ENCODE results near the gene ZNF491. TPM values are rescaled to one million over a fixed set of nuclear protein-coding genes. Genes with fewer than 3 reads are reported as not detected.

Gene ZNF491
- total RNA-seq, 6 experiments from 2014 or later = 0.37 to 1.3 (median 0.98) TPM

GRCh38 chr19:11780431-11781020 is 17.8 kb upstream of the ZNF491 start:
- Histone ChIP-seq H3K27me3 (no peaks in the 10 kb centered on the region), H3K9me3 (peaks cover 6 to 69% (median 40%) of the 10 kb centered on the region in 4 donors), H3K4me3 (no peak overlapping the region)

GRCh38 chr19:11781295-11782057 is 16.8 kb upstream of the ZNF491 start:
- peaks cover 6 to 72% (median 38%) of the 10 kb centered on the region in 4 donors for H3K9me3 ChIP-seq

More at GRCh38 chr19:11780431-11781020, 17.8 kb upstream of the ZNF491 start:
- Histone ChIP-seq H3K4me1 (no peaks in the 10 kb centered on the region), H3K36me3 (peaks cover 0 to 40% (median 25%) of the 10 kb centered on the region in 4 donors), H3K27ac (no peak overlapping the region)
- ATAC-seq (no peak), DNase-seq (no peak)
- intact Hi-C loops (cut with DNase I) = no loop called here
- no peak for TF ChIP-seq CTCF (IDR thresholded peaks at IDR 0.05)
- no peak for TF ChIP-seq POLR2A (IDR thresholded peaks at IDR 0.05)
- WGBS (ENCODE audit: insufficient coverage, low coverage, low lambda C conversion rate, missing lambda C conversion rate) = 100% methylated on average over 6 of the region's 7 CpGs

GRCh38 chr19:11783767-11784166 is 14.6 kb upstream of the ZNF491 start:
- intact Hi-C loops (cut with DNase I) = no loop called here
- 100% methylated on average over 1 of the region's 1 CpG for WGBS (ENCODE audit: insufficient coverage, low coverage, low lambda C conversion rate, missing lambda C conversion rate)
- DNase-seq (no peak), ATAC-seq (no peak)
- TF ChIP-seq POLR2A (IDR thresholded peaks at IDR 0.05) (no peak), CTCF (IDR thresholded peaks at IDR 0.05) (no peak)
- Histone ChIP-seq H3K27me3 (no peaks in the 10 kb centered on the region), H3K27ac (no peak overlapping the region), H3K4me1 (no peaks in the 10 kb centered on the region), H3K36me3 (peaks cover 0 to 25% (median 19%) of the 10 kb centered on the region in 4 donors), H3K9me3 (peaks cover 6 to 82% (median 39%) of the 10 kb centered on the region in 4 donors), H3K4me3 (no peak overlapping the region)

More at GRCh38 chr19:11781295-11782057, 16.8 kb upstream of the ZNF491 start:
- intact Hi-C loops (cut with DNase I) = no loop called here
- DNase-seq = no peak
- H3K4me1 ChIP-seq = no peaks in the 10 kb centered on the region
- no peak for ATAC-seq
- TF ChIP-seq POLR2A (IDR thresholded peaks at IDR 0.05) (no peak), CTCF (IDR thresholded peaks at IDR 0.05) (no peak)
- WGBS (ENCODE audit: insufficient coverage, low coverage, low lambda C conversion rate, missing lambda C conversion rate) = 98% methylated on average over 4 of the region's 5 CpGs
- no peak overlapping the region for H3K27ac ChIP-seq
- no peaks in the 10 kb centered on the region for H3K27me3 ChIP-seq
- H3K36me3 ChIP-seq = peaks cover 0 to 40% (median 25%) of the 10 kb centered on the region in 4 donors
- H3K4me3 ChIP-seq = no peak overlapping the region

- ATAC-seq (no peak), DNase-seq (no peak)
- Histone ChIP-seq H3K27me3 (no peaks in the 10 kb centered on the region), H3K36me3 (peaks cover 0 to 20% (median 16%) of the 10 kb centered on the region in 4 donors), H3K9me3 (peaks cover 6 to 84% (median 40%) of the 10 kb centered on the region in 4 donors), H3K27ac (no peak overlapping the region), H3K4me3 (no peak overlapping the region), H3K4me1 (no peaks in the 10 kb centered on the region)
- intact Hi-C loops (cut with DNase I) = no loop called here
- 92% methylated on average over 3 of the region's 3 CpGs for WGBS (ENCODE audit: insufficient coverage, low coverage, low lambda C conversion rate, missing lambda C conversion rate)
- TF ChIP-seq CTCF (IDR thresholded peaks at IDR 0.05) (no peak), POLR2A (IDR thresholded peaks at IDR 0.05) (no peak)
These were observed 14.0 kb upstream of the ZNF491 start for GRCh38 chr19:11784356-11784755.
